GM18519 (cell line): ENCODE results near the gene MYLK3.

Source experiments
- ATAC-seq: cut with Tn5 transposase; IDR thresholded peaks from one replicate; pipeline ENCODE4 v1.9.1; 2021; ENCODE audit warnings: mild to moderate bottlenecking, moderate library complexity; ENCODE audit not compliant: unreplicated experiment, low FRiP score

MYLK3 gene

GRCh38 chr16:46762583-46762982 is 14.4 kb upstream of the MYLK3 start:
- ATAC-seq = no peak

GRCh38 chr16:46759309-46759708 is 11.2 kb upstream of the MYLK3 start:
- ATAC-seq = no peak

- ATAC-seq = no peak
Measured at GRCh38 chr16:46757339-46758050, 9.4 kb upstream of the MYLK3 start.

GRCh38 chr16:46756772-46757171 is 8.6 kb upstream of the MYLK3 start:
- no peak for ATAC-seq

- no peak for ATAC-seq
Measured at GRCh38 chr16:46753015-46753414, 4.9 kb upstream of the MYLK3 start.

- no peak for ATAC-seq
Measured at GRCh38 chr16:46751381-46751780, 3.2 kb upstream of the MYLK3 start.

- peak; percentile 67 for ATAC-seq
Measured at GRCh38 chr16:46748775-46749705, 896 bp upstream of the MYLK3 start.

- ATAC-seq = no peak
Measured at GRCh38 chr16:46746821-46747776, 1.0 kb downstream of the MYLK3 start.

GRCh38 chr16:46745617-46746016 is 2.5 kb downstream of the MYLK3 start:
- no peak for ATAC-seq

- ATAC-seq = no peak
Measured at GRCh38 chr16:46743232-46743719, 4.9 kb downstream of the MYLK3 start.

- ATAC-seq = no peak
Measured at GRCh38 chr16:46739934-46740333, 8.2 kb downstream of the MYLK3 start.

GRCh38 chr16:46737621-46738214 is 10.4 kb downstream of the MYLK3 start:
- no peak for ATAC-seq

GRCh38 chr16:46736695-46737094 is 11.4 kb downstream of the MYLK3 start:
- no peak for ATAC-seq

- ATAC-seq = no peak
Measured at GRCh38 chr16:46733319-46733830, 14.8 kb downstream of the MYLK3 start.

- ATAC-seq = no peak
Measured at GRCh38 chr16:46732561-46732960, 15.6 kb downstream of the MYLK3 start.

GRCh38 chr16:46731691-46732555 is 16.2 kb downstream of the MYLK3 start:
- no peak for ATAC-seq

- no peak for ATAC-seq
Measured at GRCh38 chr16:46730801-46731690, 17.1 kb downstream of the MYLK3 start.

GRCh38 chr16:46730126-46730525 is 18.0 kb downstream of the MYLK3 start:
- no peak for ATAC-seq
